K562 (cell line): Measurements from ENCODE around the gene ZNF48. TPM values are rescaled to one million over a fixed set of nuclear protein-coding genes. Genes with fewer than 3 reads are reported as not detected.

ENCODE experiments used
- BHLHE40 ChIP-seq: IDR thresholded peaks from 2 replicates; pipeline ENCODE4 v1.6.1; 2011; ENCODE audit warnings: low read length, improper control_type of control experiment
- BRCA1 ChIP-seq, 2 experiments: fragments of 450-650 bp in 1 of 2; sonication (generic) in 1 of 2; formaldehyde crosslinking in 1 of 2; IDR thresholded peaks; 2 replicates each; pipeline versions ENCODE4 v1.5.0 to v1.6.1; 2017 to 2020; ENCODE audit warnings: mild to moderate bottlenecking in 1 of 2, missing genetic modification reagents in 1 of 2
- DLX4 ChIP-seq: fragments of 250-450 bp; sonication (Bioruptor Pico); IDR thresholded peaks from 2 replicates; pipeline ENCODE4 v1.6.1; 2021; ENCODE audit warnings: mild to moderate bottlenecking
- GTF2F1 ChIP-seq: IDR thresholded peaks from 2 replicates; pipeline ENCODE4 v1.6.1; 2011; ENCODE audit warnings: low read depth, low read length, improper control_type of control experiment
- KLF10 ChIP-seq: fragments of 250-450 bp; sonication (Bioruptor Pico); IDR thresholded peaks from 2 replicates; pipeline ENCODE4 v1.6.1; 2021; ENCODE audit warnings: matching md5 sums
- MBD2 ChIP-seq: sonication (generic); IDR thresholded peaks from 2 replicates; pipeline ENCODE4 v1.6.1; 2016; ENCODE audit warnings: low read depth, borderline replicate concordance
- PPARD ChIP-seq: fragments of 250-450 bp; sonication (Bioruptor Pico); IDR thresholded peaks from 2 replicates; pipeline ENCODE4 v1.8.0; 2022; ENCODE audit warnings: inconsistent platforms, mild to moderate bottlenecking, moderate library complexity
- RBM22 ChIP-seq: fragments of 200-400 bp; formaldehyde crosslinking; IDR thresholded peaks from 2 replicates; pipeline ENCODE4 v1.6.1; 2018; ENCODE audit warnings: low read length, low read depth; ENCODE audit not compliant: poor library complexity, severe bottlenecking
- RNF219 ChIP-seq: fragments of 250-450 bp; sonication (Bioruptor Pico); IDR thresholded peaks from 2 replicates; pipeline ENCODE4 v1.5.0; 2022; ENCODE audit warnings: mild to moderate bottlenecking
- ZFP36 ChIP-seq: fragments of 150-350 bp; IDR thresholded peaks from 2 replicates; pipeline ENCODE4 v1.6.1; 2018; ENCODE audit warnings: low read length, low read depth; ENCODE audit not compliant: partially characterized antibody
- polyA plus RNA-seq, 8 experiments: library from polyadenylated mRNA; depleted of rRNA in 4 of 8; stranded (reverse) in 5 of 8; unstranded in 3 of 8; fragments of >200 nt; fragmentation: Nextera tagmentation in 2 of 8; fragmentation: Illumina TruSeq in 1 of 8; extraction: Ambion mirVana in 2 of 8; extraction: Trizol in 1 of 8; gene quantifications; 2 replicates each; pipeline versions ENCODE4 v1.2.1 to v1.2.3, GENCODE V29; 2011 to 2014; ENCODE audit warnings: inconsistent platforms in 1 of 8, missing spikeins in 1 of 8
- total RNA-seq, 7 experiments: library from RNA; depleted of rRNA in 6 of 7; stranded (reverse); fragments of >200 nt in 6 of 7; fragmentation: Illumina TruSeq in 2 of 7; extraction: Trizol in 2 of 7; gene quantifications; 2 replicates each; pipeline versions ENCODE4 v1.2.1 to v1.2.3, GENCODE V29; 2011 to 2021; ENCODE audit warnings: low replicate concordance in 1 of 7
- TF ChIP-seq, protein P1 (sequence below): fragments of 450-650 bp; formaldehyde crosslinking; IDR thresholded peaks from 2 replicates; pipeline ENCODE4 v1.4.0; 2022; ENCODE audit warnings: mild to moderate bottlenecking, moderate library complexity
- TF ChIP-seq, protein P2 (sequence below), 3 experiments: fragments of 200-800 bp in 1 of 3; sonication (Bioruptor generic) in 1 of 3; sonication (generic) in 1 of 3; formaldehyde crosslinking in 1 of 3; IDR thresholded peaks; 2 replicates each; pipeline versions ENCODE4 v1.6.1 to v1.8.0; 2016 to 2022; ENCODE audit warnings: mild to moderate bottlenecking in 2 of 3, missing compliant biosample characterization in 2 of 3, missing genetic modification characterization in 2 of 3, missing genetic modification reagents in 1 of 3
- TF ChIP-seq, protein P3 (sequence below): fragments of 150-350 bp; IDR thresholded peaks from 2 replicates; pipeline ENCODE4 v1.6.1; 2014; ENCODE audit warnings: low read depth, mild to moderate bottlenecking, low read length, borderline replicate concordance
- TF ChIP-seq, protein P4 (sequence below): fragments of 450-650 bp; formaldehyde crosslinking; IDR thresholded peaks from 2 replicates; pipeline ENCODE4 v1.4.0; 2020; ENCODE audit warnings: mild to moderate bottlenecking, moderate library complexity

The ZNF48 gene
- total and polyA plus RNA-seq, 9 of the 15 experiments (the other 6 are each of a cell fraction or from before 2014, with no cell fraction given): 0.38 to 11.6 (median 4.7) TPM

DNA sequence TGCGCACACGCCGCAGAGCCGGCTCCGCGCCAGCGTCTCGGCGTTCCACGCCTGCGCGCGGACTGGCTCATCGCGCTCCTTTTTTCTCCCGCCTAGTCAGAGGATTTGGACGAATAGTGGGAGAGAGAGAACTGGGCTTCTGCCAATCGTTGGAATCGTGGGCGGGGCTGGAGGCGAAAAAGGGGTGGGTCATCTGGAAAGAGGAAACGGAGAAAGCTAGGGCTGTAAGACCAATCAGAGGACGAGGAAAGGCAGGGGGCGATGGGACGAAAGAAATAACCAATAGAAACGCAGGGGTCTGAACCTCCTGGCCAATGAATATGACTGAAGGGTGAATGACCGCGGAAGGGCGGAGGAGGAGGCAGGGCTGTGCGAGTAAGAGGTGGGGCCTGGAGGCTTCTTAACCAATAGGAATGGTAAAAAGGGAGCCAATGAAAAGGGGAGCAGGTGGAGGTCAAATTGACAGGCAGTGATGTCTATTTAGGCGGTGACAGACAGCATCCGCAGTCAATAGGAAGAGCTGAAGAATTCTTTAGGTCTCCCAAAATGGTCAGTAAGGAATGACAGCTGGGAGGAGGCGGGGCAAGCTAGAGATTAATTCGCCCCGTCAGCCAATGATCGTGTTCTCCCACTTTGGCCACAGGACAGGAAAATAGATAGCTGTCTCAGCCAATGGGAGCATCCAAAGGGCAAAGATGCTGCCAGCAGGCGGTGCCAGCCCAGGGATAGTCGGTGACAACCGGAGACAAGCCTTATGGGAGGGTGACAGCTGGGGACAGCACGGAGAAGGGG is 24.6 kb upstream of the ZNF48 start, which contains the start of gene TBC1D10B (continued):
- TF ChIP-seq RNF219 (CRISPR knock-in tag) (no peak), BHLHE40 (peak; percentile 41; the same call in 1 of the 2 replicates), RBM22 (no peak), GTF2F1 (no peak), KLF10 (CRISPR knock-in tag) (no peak), PPARD (CRISPR knock-in tag) (no peak), ZFP36 (peak; percentile 48), MBD2 (peak; percentile 98), DLX4 (CRISPR knock-in tag) (no peak), BRCA1 (IDR thresholded peaks at IDR 0.05) (no peak), BRCA1 (CRISPR knock-in tag; IDR thresholded peaks at IDR 0.05) (no peak)
- TF ChIP-seq, protein P1, sequence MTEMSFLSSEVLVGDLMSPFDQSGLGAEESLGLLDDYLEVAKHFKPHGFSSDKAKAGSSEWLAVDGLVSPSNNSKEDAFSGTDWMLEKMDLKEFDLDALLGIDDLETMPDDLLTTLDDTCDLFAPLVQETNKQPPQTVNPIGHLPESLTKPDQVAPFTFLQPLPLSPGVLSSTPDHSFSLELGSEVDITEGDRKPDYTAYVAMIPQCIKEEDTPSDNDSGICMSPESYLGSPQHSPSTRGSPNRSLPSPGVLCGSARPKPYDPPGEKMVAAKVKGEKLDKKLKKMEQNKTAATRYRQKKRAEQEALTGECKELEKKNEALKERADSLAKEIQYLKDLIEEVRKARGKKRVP (CRISPR knock-in tag): no peak
- TF ChIP-seq, protein P2, sequence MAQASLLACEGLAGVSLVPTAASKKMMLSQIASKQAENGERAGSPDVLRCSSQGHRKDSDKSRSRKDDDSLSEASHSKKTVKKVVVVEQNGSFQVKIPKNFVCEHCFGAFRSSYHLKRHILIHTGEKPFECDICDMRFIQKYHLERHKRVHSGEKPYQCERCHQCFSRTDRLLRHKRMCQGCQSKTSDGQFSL (CRISPR knock-in tag; IDR thresholded peaks at IDR 0.05): no peak
- TF ChIP-seq, protein P2 (tag; IDR thresholded peaks at IDR 0.05): no peak
- TF ChIP-seq, protein P3, sequence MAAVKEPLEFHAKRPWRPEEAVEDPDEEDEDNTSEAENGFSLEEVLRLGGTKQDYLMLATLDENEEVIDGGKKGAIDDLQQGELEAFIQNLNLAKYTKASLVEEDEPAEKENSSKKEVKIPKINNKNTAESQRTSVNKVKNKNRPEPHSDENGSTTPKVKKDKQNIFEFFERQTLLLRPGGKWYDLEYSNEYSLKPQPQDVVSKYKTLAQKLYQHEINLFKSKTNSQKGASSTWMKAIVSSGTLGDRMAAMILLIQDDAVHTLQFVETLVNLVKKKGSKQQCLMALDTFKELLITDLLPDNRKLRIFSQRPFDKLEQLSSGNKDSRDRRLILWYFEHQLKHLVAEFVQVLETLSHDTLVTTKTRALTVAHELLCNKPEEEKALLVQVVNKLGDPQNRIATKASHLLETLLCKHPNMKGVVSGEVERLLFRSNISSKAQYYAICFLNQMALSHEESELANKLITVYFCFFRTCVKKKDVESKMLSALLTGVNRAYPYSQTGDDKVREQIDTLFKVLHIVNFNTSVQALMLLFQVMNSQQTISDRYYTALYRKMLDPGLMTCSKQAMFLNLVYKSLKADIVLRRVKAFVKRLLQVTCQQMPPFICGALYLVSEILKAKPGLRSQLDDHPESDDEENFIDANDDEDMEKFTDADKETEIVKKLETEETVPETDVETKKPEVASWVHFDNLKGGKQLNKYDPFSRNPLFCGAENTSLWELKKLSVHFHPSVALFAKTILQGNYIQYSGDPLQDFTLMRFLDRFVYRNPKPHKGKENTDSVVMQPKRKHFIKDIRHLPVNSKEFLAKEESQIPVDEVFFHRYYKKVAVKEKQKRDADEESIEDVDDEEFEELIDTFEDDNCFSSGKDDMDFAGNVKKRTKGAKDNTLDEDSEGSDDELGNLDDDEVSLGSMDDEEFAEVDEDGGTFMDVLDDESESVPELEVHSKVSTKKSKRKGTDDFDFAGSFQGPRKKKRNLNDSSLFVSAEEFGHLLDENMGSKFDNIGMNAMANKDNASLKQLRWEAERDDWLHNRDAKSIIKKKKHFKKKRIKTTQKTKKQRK: peak; percentile 92
- TF ChIP-seq, protein P4, sequence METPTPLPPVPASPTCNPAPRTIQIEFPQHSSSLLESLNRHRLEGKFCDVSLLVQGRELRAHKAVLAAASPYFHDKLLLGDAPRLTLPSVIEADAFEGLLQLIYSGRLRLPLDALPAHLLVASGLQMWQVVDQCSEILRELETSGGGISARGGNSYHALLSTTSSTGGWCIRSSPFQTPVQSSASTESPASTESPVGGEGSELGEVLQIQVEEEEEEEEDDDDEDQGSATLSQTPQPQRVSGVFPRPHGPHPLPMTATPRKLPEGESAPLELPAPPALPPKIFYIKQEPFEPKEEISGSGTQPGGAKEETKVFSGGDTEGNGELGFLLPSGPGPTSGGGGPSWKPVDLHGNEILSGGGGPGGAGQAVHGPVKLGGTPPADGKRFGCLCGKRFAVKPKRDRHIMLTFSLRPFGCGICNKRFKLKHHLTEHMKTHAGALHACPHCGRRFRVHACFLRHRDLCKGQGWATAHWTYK (CRISPR knock-in tag): no peak
